IPS DF 19.7 (cell line): Measurements from ENCODE around the gene SOX2.

Experiments
- DNase-seq: peaks from one replicate; pipeline ENCODE4 v3.0.0-alpha.2; 2013; ENCODE audit warnings: low read depth, low spot score

The SOX2 gene

GRCh38 chr3:181722766-181723425 lies 11.2 kb downstream of the SOX2 start:
- DNase-seq = no peak

DNA sequence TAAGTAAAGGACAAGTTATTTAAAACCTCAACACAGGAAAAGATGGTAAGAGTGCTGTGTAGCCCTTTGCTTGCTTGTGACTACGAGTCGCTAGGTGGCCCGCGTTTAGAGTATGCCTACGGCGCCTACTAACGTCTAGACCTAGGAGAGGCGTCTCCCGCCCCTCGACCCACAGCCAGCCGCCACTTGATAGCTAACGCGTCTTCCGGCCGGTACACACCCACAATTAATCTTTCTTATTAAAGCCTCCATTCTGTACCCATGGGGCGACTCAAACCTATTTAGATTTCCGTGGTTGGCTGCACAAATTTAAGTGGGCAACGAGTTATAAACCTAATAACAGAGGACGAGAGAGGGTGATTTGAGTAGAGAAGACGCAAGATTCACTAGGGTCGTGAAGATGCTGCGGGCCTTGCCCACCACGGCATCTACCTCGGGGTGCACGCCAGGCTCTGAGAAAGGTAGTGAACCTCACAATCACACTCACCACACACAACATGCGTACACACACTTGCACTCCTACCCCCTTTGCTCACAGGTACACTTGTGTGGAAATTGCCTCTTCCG lies 12.0 kb downstream of the SOX2 start:
- no peak for DNase-seq

- DNase-seq = no peak
Measured at GRCh38 chr3:181724192-181724965, 12.7 kb downstream of the SOX2 start.

- DNase-seq = no peak
Measured at GRCh38 chr3:181725131-181725731, 13.5 kb downstream of the SOX2 start.

DNA sequence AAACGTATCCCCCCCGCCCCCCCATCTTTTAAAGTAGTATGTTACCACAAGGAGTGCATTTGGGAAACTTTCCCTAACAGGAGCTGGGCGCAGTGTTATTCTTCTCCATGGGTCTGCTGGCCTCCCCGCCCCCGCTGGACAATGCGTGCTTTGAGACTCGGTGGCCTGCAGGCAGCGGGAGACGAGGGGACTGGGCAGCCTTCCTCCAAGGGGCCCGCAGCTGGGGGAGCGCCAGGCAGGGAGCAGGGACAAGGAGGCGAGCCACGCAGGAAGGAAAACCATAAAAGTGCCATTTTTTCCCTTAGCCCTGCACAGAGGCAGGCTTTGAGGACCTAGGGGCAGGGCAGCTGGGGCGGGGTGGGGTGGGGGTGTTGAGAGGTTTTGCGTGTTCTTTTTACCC lies 14.1 kb downstream of the SOX2 start:
- DNase-seq = no peak

DNA sequence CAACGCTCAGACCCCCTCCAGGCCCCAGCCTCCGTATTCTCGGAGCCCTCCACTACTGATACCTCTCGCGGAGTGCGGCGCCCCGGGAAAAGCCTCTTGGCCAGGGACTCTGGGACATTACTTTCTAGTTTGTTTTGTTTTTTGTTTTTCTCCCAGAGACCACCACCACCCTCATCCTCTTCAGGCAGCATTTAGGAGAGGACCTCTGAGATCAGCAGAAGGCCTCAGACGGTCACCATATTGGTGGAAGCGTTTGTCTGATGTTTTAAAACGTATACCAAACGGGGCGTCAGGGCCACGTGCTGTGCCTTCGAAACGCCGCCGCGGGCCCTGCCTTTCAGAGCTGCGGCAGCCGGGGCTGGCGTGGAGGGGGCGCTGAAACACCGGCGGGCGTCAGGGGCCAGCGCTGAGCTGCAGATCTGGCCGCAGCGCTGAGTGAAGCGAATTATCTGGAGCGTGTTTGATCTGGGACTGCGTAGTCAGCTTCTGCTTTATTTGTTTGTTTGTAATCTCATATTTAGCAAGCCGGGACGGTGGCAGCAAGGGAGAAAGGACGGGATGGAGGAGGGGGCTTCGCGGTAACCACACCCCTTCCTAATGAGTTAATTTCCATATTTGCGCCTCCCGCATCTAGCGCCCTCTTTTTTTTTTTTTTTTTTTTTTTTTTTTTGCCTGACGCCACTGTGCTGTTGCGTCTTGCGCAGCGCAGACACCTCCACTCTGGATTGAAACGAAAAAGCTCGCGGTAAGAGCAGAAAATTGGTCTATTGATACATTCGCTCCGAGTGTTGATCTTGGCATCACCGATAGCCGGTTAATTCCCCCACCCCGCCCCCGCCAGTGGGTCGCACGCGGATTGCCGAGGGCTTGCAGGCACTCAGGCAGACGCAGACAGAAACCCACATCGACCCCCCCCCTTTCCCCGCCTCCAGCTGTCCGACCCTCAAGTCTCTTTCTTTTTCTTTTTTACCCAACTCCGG lies 14.9 kb downstream of the SOX2 start:
- DNase-seq = no peak

DNA sequence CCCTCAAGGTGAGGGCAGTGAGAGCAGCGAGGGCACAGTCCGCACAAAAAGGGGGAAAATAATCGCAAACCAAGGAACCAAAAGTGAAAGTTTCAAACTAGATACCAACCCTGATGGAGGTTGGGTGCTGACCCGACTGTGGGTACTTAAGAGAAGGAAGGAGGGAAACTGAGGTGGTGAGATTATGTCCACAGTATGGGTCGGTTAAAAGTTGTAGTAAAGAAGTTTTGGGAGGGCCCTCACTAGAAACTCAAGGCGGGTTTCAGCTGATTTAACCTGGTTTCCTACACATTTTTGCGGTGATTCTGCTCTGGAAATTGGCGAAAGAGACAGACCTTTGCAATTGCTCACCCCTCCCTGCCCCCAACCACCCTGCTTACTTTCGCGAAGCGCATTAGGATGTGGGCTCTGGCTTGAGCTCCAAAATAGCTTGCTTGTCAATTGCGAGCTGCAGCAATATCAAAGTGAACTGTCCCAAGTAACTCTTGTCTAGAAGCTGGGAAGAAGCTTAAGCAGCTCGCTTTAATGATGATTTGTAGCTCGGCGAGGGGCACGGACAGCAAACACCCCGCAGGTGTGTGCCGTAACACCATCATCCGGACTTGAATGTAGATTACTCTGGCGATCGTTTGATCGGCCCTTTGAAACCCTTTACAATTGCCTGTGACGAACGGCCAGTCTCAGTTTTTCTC lies 15.8 kb downstream of the SOX2 start:
- no peak for DNase-seq

DNA sequence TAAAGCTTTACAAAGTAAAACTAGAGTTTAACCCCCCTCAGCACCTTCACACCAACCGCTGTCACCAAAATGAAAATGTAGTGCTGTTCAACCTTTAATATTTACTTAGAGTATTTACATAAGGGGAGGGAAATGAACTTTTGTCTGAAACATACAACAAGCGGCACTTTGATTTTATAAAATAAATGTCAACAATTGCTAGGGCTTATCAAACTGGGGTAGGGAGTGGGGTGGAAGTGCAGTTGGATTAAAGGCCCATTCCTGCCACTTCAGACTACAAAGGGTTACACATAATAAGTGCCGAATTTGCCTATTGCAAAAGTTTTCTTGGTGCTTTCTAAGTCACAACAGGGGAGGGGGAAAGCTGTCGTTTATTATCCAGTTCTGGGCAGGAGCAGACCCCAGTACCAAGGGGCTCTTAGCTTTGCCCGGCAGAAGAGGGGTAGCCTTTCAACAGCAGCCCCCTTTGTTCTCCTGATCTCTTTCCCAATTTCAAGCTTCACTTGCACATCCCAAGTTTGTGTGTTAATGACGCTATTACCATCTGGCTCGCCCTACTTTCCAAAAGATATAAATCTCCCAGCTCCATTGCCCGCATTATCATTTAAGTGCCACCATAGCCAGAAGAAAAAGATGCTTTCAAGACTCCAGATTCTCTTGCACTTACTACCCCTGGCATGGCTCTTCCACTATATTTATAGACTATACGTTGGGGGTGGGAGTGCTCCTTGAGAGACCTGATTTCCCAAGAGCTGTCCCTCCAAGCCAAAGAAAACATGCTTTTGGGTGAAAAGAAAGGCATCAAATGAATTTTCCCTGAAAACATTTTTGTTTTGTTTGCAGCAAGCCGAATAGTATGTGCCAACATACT lies 17.0 kb downstream of the SOX2 start:
- no peak for DNase-seq

DNA sequence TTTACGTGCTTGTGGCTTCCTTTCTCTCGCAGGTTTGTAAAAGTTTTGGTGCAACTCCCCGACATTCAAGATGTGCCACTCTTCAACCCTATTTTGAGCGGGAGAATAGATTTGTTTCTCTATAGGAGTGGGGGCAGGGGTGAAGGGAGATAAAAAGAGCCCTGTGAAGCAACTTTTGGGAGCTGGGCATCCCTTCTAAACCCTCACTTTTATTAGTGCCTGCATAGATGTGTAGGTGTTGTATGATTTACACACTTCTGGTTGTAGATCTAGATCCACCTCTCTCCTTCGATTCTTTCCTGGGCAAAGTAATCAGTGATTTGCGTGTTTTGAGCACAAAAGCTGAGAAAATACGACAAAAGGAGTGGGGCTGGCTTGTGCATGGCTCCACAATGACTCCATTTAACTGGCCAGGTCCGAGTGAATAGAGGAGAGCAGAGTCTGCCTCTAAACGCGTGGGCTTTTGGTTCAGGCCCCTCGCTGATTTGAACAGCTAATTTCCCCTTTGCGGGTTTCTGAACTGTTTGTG lies 17.7 kb downstream of the SOX2 start:
- DNase-seq = no peak

- no peak for DNase-seq
Measured at GRCh38 chr3:181730316-181730715, 18.6 kb downstream of the SOX2 start.

GRCh38 chr3:181730934-181731333 lies 19.2 kb downstream of the SOX2 start:
- no peak for DNase-seq

DNA sequence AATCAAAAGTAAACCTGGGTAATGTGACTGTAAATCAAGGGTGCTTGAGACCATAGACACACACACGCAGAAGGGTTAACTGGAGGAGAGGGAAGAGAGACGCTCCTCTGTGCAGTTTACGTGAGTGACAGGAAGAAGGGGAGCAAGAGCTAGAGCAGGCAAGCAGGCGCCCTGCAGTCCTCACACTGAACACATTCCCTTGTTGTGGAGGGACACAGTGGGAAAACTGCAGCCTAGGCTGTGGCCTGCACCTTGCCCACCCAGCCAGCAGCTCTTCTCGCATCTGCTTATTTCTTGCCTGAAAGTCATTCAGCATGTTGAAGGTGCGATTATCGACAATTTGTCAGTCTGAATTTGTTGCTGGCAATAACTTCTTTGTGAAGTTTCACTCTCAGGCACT lies 24.2 kb downstream of the SOX2 start:
- no peak for DNase-seq

GRCh38 chr3:181738551-181738950 lies 26.8 kb downstream of the SOX2 start:
- DNase-seq = no peak

- DNase-seq = no peak
Measured at GRCh38 chr3:181739628-181740027, 27.9 kb downstream of the SOX2 start.

DNA sequence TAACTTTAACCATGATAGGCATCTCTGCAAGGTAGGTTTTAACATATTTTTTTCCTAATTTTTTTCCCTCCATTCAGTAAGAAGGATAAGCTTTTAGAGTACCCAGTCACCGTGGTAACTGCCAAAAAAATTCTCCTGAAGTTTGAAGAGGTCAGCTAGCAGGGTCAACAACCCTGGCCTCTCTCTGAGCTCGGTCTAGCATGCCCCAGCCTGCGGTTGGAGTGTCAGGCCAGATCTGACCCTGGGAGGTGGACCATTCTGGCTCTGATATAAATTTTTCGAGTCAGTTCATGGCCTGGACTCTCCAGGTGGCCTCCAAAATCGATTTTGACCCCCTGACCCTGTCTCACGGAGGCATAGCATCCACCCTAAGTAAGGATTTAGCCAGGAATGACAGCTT lies 29.7 kb downstream of the SOX2 start:
- no peak for DNase-seq

DNA sequence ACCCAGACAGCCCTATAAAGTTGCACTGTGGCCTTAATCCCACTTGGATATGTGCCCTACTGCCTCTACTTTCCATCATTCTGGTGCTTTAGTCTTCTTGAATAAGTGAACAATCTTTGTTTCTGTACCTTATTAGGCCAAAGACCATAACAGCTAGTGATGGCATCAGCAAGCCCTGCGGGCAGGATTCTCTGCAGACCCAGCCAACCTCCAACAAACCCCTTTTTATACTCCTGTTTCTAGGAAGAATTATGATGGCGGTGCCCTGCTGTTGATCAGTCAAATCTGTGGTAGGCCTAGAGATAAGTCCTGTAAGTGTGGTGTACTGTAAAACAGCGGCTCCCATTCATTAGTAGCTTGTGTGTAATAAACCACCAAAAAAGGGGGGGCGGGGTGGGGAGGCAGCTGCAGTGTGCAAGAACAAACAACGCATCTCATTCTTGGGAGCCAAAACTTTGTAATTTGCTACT lies 40.5 kb downstream of the SOX2 start:
- no peak for DNase-seq

DNA sequence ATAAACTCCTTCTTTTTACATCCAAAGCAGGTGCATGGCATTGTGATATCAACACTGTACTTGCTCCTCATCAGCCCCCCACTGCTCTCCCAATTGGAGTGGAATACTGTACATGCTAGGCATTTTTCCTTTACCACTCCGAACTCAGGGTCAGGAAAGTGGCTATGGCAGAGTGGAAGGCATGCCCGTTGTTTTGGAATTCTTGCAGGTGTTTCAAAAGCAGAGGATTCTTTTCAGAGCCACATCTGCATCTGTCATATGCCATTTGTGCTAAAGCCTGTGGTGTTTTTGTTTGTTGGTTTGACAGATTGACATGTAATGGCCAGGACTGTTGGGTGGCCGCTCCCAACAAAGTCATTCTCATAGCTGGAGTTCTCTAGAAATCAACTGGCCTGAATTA lies 41.7 kb downstream of the SOX2 start:
- DNase-seq = no peak

DNA sequence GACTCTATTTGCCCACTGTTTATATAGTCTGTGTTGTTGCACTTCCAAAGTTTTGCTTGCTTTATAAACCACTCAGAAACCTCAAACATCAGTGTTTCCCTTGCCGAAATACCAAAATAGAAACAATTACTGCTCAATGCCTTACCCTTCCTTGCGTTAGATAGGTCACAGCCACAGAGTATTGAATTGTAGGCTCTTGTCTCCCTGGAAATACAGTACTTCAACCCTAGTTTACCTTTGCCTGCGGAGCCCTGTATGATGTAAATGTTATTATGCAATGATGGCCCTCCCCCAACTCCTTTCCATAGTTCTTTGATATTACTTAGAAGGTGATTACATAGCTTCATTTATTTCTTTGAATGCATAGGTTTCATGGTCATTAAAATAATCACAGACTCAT lies 44.2 kb downstream of the SOX2 start:
- DNase-seq = no peak

DNA sequence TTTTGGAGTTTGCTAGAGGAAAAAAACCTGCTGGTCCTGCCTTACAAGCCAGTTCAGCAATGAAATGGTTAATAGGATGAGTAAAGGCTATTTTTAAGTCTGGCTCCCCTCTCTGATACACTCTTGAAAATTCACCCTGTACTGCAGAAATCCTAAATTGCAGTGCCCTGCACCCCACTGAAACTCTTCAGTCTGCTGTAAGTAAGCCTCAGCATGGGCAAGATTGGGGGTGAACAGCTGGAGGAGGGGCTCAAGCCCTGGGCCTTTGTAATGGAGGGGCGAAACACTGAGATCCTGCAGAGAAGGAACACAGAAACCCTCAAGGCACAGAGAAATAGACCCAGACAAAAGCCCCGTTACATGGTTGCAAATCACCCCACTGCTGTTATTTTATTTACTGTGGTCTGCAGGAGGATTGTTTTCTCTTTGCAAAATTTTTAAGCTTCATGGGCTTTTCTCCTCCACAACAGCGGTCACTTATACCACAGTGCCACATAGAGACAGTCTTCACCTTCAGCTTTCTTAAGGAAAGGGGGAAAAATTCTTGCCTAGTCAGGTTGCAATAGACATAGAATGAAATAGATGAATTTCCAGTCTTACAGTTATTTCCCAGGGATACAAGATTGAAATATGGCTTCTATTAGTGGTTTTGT lies 45.0 kb downstream of the SOX2 start:
- DNase-seq = peak; percentile 65
